GM12875 (cell line): ENCODE results near the gene PGAP2.

ENCODE experiments used
- H3K4me3 ChIP-seq: one replicate; pipeline ENCODE4 v1.5.1; 2011; ENCODE audit warnings: low read depth, low read length, control low read depth
- CTCF ChIP-seq: IDR thresholded peaks from 2 replicates; pipeline ENCODE4 v1.5.1; 2011; ENCODE audit warnings: low read depth, mild to moderate bottlenecking, control low read depth, inconsistent platforms, low read length, moderate library complexity, borderline replicate concordance; ENCODE audit not compliant: insufficient read depth

Gene PGAP2

GRCh38 chr11:3832816-3833215, 24.5 kb downstream of the PGAP2 start:
- no peak overlapping the region for H3K4me3 ChIP-seq
- TF ChIP-seq CTCF = no peak

- TF ChIP-seq CTCF = no peak
- H3K4me3 ChIP-seq = no peak overlapping the region
Observed at GRCh38 chr11:3833449-3833848, 25.1 kb downstream of the PGAP2 start.

GRCh38 chr11:3834349-3834663, 25.9 kb downstream of the PGAP2 start:
- no peak overlapping the region for H3K4me3 ChIP-seq
- TF ChIP-seq CTCF = no peak

GRCh38 chr11:3834664-3835461, 26.5 kb downstream of the PGAP2 start:
- no peak overlapping the region for H3K4me3 ChIP-seq
- no peak for TF ChIP-seq CTCF

GRCh38 chr11:3835751-3836150, 27.4 kb downstream of the PGAP2 start:
- H3K4me3 ChIP-seq = no peak overlapping the region
- no peak for TF ChIP-seq CTCF

- no peak for TF ChIP-seq CTCF
- H3K4me3 ChIP-seq = peak overlapping the region; percentile 26
Observed at GRCh38 chr11:3836903-3837302, 28.5 kb downstream of the PGAP2 start.

- TF ChIP-seq CTCF = no peak
- peak overlapping the region; percentile 61 for H3K4me3 ChIP-seq
Observed at GRCh38 chr11:3837793-3838192, 29.4 kb downstream of the PGAP2 start.
